Measurements from ENCODE around the gene PIK3CA.

DNA sequence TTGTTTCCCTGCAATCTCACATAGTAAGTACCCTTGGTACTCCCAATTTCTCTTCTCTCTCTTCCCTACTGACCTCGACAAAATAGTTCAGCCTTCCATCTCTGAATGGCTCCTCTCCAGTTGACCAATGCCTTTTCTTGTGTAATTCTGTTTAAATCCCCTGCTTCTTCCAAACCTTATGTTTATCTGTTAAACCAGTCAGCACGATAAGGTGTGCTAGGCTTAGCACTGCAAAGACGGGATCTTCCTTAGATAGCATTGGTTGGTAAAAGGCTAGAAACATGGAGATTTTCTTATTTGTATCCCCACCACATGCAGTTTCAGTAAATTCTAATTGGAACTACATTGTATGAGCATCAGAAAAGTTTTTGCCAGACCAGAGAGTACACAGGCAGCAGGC lies 128.6 kb downstream of the PIK3CA start:
- TF ChIP-seq, protein P1, sequence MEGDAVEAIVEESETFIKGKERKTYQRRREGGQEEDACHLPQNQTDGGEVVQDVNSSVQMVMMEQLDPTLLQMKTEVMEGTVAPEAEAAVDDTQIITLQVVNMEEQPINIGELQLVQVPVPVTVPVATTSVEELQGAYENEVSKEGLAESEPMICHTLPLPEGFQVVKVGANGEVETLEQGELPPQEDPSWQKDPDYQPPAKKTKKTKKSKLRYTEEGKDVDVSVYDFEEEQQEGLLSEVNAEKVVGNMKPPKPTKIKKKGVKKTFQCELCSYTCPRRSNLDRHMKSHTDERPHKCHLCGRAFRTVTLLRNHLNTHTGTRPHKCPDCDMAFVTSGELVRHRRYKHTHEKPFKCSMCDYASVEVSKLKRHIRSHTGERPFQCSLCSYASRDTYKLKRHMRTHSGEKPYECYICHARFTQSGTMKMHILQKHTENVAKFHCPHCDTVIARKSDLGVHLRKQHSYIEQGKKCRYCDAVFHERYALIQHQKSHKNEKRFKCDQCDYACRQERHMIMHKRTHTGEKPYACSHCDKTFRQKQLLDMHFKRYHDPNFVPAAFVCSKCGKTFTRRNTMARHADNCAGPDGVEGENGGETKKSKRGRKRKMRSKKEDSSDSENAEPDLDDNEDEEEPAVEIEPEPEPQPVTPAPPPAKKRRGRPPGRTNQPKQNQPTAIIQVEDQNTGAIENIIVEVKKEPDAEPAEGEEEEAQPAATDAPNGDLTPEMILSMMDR (IDR thresholded peaks at IDR 0.05), result no peak
- TF ChIP-seq POLR2A (IDR thresholded peaks at IDR 0.05), result no peak
